Bone marrow (tissue), 2 donors: Measurements from ENCODE around the gene NEURL1.

ENCODE experiments used
- DNase-seq, 2 donors: peaks; one replicate each; lab custom pipeline; 2025; lab: John Stamatoyannopoulos, UW

Gene NEURL1

GRCh38 chr10:103564116-103564501 is 70.6 kb downstream of the NEURL1 start:
- DNase-seq: no peak

GRCh38 chr10:103564776-103565520 is 71.4 kb downstream of the NEURL1 start:
- DNase-seq: no peak

GRCh38 chr10:103566536-103566935 is 73.0 kb downstream of the NEURL1 start:
- no peak for DNase-seq

- no peak for DNase-seq
Measured at GRCh38 chr10:103568505-103568904, 75.0 kb downstream of the NEURL1 start.

- no peak for DNase-seq
Measured at GRCh38 chr10:103569896-103570295, 76.4 kb downstream of the NEURL1 start.

DNA sequence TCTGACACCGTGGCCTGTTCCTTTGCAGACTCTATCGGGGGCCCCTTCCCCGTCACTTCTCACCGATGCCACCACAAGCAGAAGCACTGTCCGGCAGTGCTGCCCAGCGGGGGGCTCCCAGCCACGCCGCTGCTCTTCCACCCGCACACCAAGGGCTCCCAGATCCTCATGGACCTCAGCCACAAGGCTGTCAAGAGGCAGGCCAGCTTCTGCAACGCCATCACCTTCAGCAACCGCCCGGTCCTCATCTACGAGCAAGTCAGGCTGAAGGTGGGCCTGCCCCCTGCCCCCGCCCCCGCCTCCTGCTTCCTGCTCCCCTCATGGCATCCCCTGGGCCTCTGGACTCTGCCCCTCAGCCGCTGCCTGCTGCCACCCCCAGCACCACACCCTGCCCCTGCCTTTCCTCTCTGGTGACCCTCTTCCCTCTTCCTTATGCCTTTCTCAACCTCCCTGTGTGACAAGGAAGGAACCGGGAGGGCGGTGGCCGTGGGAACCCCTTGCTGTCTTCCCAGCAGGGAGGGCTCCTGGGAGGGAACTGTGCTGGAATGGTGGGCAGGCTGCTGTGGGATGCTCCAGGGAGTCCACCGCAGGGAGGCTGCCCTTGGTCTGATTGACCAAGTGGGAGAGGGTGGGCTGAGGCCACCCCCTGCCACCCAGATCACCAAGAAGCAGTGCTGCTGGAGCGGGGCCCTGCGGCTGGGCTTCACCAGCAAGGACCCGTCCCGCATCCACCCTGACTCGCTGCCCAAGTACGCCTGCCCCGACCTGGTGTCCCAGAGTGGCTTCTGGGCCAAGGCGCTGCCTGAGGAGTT is 77.5 kb downstream of the NEURL1 start:
- no peak for DNase-seq

GRCh38 chr10:103571656-103571975 is 78.1 kb downstream of the NEURL1 start:
- DNase-seq: no peak

DNA sequence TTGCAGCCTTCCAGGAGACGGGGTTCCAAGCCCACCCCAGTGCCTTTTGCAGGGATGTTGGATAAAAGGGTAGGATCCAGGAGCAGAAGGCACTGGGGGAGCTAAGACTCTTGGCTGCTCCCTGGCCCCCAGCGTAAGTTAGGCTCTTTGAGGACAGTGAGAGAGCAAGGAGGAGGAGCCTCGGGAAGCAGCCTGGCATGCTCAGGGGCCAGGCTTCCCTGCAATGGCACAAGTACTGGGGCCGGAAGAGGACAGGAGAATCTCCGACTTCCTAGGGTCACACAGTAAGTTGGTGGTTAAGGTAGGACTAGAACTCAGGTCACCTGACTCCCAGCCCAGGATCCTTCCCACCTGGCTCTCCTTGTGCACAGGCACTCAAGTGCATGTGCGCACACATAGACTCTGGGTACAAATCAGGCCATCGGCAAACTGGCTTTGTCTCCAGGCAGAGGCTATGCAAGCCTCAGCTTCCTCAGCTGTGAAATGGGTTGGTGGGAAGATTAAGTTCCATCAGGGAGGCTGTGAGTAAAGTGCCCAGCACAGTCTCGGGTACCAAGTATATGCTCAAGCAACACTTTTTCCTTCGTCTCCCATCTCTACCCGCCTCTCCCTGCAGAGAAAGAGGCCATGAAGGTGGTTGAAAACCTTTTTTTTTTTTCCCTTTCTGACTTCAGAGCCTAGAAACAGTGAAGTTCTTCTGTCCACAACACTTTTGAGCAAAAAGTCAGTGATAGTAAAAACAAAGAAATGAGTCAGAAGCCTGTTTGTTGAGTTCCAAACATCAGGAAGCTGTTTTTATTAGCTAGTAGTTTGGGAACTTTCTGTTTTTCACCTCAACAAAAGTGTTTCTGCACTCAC is 79.1 kb downstream of the NEURL1 start:
- DNase-seq: no peak

GRCh38 chr10:103573205-103573487 is 79.6 kb downstream of the NEURL1 start:
- no peak for DNase-seq

GRCh38 chr10:103574097-103575061 is 80.9 kb downstream of the NEURL1 start:
- DNase-seq: no peak

GRCh38 chr10:103575416-103576075 is 82.0 kb downstream of the NEURL1 start:
- no peak for DNase-seq

GRCh38 chr10:103576076-103576471 is 82.6 kb downstream of the NEURL1 start:
- DNase-seq: no peak

DNA sequence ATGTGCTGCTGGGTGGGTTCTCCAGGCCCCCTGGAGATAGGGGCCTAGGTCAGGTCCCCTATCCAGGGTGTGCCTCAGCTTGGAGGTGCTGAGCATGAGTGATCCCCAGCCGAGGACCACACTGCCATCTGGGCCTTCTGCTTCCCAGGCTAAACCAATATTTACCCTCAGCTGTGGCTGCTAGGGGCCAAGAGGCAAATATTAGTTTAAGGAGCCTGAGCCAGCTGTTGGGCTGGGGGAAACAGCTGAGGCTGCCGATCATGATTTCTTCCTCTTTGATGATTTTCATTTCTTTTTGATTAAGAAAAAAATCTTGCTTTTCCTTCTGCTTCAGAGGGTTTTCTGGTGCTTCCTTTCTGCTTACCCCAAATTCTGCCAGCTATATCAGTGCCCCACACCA is 83.4 kb downstream of the NEURL1 start:
- no peak for DNase-seq

DNA sequence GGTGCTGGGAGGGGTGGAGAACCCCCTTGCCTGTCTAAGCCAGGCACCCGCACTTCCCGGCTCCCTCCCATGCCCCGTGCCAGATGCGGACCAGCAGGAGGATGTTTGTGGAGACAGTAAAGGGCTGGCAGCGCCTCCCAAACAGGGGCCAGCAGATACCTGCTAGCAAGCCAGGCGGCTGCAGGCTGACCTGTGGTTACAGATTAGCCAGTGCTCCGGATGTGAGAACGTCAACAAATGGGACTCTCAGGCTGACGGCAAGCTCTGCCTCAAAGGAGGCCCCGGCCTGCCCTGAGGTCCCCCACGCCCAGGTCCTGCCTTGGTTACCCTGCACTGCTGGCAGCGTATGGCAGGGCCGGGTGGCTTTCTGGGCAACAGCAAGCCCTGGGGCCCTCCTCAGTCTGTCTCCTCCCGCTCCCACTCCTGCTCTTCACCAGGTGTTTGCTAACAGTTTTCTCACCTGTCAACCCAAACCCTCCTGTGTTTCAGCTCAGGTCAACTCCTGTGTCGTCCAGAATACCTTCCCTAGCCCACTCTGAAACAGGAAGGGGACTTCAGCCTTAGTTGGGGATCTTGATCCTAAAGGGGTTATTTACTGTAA is 85.4 kb downstream of the NEURL1 start:
- no peak for DNase-seq

GRCh38 chr10:103580011-103580410 is 86.5 kb downstream of the NEURL1 start:
- no peak for DNase-seq

DNA sequence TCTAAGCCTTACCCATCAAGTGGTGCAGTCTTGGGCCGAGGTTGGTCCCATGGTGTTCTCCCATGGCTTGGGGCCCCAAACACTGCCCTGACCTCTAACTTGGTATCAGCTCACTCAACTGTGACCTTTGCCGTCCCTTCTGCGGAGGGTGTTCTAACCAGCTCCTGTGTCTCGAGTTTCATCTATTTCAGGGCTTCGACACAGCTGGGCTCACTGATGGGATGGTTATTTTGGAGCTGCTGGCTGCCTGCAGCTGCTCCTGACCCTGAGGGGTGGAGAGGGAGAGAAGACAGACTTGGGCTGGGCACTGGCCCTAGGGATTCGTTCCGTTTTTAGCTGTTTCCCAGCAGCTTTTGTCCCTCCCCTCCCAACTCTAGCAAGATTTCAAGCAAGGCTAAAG is 86.9 kb downstream of the NEURL1 start:
- DNase-seq: no peak

- no peak for DNase-seq
Measured at GRCh38 chr10:103581499-103581898, 88.0 kb downstream of the NEURL1 start.

DNA sequence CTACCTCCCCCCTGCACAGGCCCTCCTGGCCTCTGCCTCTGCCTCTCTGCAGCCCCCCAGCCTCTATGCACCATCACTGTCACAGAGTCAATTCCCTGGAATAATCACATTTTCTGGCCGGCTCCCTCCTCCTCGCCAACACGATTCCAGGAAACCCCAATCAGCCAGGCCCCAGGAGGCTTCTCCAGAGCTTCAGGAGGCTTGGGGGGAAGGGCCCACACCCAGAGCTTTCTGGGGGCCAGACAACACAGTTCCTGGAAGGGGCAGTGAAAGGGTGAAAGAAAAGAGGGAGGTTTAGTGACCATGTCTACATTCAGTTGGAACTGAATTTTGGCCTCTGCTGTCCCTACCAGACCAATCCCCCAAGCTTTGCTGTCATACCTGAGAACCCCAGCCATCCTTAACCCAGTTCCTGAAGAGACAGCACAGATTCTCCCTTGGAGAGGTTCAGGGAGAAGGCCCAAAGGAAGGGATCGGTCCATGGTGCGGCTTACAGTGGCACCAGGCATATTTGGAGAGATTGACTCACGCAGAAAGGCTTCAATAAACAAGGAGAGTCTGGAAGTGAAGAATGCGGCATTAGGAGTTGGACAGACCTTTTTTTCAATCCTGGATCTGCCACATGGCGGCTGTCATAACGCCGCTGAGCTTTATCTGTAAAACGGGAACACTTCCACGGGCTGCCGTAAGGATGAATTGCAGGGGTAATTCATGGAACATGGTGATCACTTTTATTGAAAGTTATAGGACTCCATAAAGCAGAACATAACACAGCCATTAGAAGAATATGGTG is 89.0 kb downstream of the NEURL1 start:
- DNase-seq: no peak

DNA sequence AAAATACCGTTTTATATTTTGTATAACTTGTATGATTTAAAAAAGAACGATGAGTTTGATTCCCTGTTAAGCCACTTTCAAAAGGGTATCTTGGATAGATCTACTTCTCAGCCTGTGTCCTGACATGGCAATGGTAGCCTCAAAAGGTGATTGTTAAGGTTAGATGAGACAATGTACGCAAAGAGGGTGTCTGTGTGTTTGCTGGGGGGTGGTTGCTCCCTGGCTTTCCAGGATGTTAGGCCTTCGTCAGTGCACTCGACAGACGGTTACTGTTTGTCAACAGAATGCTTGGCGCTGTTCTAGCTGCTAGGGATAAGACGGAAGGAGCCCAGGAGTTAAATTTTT is 90.3 kb downstream of the NEURL1 start:
- DNase-seq: no peak
